Activated naive CD4-positive, alpha-beta T cell treated with anti-CD3 and anti-CD28 coated beads, Interleukin-2, amount 50 U/mL, for 16 hours (primary cell): ENCODE data around the gene OGFOD1.

ENCODE experiments used
- DNase-seq: peaks from one replicate; pipeline ENCODE4 v3.0.0-alpha.2; 2020

OGFOD1 gene

DNA sequence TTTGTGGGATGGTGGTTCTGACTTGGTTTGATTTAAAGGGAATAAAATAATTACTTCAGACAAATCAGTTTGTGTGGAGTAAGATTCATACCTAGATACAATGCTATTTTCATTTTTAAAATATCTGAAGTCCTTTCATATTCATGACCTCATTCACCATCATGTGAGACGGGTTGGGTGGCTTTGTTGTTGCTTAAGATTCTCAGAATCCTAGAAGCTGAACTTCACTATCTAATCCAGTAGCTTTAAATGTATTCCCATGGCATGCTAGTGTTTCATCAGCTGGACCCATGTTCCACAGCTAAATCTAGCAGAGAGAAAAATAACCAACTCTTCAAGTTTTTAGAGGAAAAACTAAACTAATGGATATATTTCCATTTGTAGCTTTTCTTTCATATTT is 23.3 kb upstream of the OGFOD1 start:
- no peak for DNase-seq

DNA sequence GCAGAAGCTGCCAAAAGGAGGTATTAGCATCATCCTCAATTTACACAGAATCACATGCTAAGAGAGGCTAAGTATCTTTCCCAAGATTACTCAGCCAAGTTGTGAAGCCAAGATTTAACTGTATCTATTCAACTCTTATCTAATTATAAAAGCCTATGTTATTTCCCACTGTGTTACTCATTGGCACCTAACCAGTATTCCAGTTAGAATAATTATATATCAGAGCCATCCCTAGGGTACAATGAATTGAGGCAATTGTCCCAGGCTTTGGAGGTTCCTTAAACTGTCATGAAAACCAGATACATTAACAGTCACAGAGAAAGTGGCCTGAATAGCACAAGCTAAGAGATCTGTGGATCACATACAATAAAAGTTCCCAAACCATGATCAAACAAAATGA is 15.1 kb upstream of the OGFOD1 start:
- DNase-seq: no peak

DNA sequence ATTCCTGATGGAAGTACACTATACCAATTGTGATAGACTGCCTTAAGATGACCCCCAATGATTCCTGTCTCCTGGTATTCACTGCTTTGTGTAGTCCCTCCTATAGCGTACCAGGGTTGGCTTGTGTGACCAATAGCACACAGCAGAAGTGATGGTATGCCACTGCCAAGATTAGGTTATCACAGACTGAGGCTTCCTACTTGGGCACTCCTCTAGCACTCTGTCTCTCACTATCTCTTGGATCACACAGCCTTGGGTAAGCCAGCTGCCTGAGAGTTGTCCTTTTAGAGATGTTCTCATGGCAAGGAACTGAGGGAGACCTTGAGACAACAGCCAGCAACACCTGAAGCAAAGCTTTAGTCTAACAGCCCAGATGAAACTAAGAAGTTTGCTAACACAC is 13.3 kb upstream of the OGFOD1 start:
- DNase-seq: no peak

DNA sequence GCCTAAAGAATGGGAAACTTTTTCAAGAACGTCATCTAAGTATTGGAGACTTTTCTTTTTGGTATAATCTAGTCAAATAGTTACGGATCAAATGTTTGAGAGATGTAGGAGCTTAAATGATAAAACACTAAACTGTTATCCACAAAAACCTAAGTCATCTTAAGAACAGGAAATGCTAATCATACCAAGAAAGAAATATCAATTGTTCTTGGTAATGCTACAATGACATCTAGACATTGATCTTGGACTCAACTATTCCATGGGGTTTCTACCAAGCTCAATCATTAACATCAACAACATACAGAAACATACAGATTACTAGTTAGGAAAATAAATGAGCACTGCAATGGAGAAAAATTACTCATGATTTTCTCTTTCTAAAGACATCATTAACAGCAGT is 4.1 kb upstream of the OGFOD1 start:
- DNase-seq: no peak

DNA sequence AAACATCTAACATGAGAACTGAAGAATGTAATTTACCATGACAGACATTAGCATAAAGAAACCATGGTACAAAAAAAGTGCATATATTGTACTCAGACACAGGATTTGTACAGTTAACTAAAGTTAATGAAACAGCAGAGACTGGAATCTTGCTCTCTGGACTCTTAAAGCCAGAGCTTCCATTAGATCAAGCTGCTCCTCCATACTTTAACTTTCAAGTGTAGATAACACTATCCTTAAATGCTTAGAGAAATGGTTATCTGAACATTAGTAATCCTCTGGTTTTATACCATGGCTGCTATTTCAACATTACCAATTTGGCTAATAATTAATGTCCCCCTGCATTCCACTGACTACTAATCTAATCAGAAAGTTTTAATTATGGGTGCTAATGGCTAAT is 3.3 kb upstream of the OGFOD1 start:
- DNase-seq: no peak

DNA sequence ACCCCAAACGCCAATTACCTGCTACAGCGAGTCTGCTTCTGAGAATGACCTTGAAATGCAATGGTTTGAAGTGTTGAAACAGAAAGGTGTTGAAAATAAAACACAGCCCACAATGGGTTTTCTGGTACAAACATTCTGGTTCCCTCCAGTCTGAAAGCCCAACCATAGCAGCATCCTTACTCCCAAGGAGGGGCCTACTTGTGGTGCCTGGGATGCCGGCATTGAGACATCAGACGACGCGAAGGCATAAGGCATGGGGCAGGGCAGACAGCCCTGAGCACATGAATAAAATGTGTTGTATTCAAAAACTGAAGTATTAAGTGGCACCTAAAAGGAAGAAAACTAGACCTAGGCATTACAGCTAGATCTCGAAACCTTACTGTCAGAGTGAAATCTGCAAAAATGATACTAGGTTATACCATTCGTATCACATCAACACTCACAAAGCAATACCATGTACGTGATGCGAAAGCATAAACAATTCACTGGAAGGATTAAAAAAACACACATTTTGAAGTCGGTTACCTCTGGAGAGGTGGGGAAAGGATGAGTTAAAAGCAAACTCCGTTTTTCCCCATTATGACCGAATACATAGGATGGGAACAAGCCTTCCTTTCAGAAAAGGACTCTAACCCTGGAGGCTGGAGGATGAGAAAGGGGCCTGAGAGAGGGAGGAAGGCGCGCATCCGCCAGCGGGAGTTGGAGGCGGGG is 924 bp upstream of the OGFOD1 start:
- DNase-seq: no peak

DNA sequence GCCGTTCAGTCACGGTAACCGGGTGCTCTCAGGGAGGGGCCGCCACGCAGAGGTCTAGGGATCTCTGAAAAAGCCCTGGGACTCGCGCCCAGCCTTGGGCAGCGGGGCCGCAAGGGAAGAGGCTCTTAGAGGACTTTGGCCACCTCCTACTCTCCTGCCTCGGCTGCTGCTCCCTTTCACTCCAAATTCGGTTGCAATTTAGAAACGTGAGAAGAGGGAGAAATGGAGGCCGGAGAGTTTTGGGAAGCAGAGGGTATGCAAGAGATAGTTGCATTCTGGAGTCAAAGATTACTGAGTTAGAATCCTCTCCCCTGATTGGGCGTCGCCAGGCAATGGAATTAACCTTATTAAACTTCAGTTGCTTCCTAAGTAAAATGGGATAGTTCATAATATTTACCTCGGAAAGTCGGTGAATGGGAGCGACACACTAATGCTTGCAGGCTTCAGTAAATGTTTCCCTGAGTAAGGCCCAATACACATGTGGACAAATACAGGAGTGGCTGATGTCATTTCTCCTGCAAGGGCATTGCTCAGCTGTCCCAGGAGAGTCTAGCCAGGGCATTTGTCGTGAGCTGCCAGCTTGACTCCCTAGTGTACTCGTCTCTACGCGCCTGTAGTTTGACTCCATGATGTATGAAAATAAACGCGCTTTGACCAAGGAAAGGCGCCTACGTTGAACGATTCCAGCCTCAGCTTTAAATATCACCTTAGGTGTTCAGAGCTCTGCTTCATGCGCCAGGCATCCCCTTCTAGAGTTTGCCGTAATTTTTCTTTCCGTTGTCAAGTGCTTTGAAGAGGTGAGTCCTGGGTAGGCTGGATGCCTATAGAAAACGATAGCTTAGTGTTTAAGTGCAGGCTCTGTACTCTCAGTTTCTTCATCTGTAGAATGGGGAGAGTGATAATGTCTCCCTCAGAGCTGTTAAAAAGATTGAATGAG is 667 bp downstream of the OGFOD1 start:
- no peak for DNase-seq

DNA sequence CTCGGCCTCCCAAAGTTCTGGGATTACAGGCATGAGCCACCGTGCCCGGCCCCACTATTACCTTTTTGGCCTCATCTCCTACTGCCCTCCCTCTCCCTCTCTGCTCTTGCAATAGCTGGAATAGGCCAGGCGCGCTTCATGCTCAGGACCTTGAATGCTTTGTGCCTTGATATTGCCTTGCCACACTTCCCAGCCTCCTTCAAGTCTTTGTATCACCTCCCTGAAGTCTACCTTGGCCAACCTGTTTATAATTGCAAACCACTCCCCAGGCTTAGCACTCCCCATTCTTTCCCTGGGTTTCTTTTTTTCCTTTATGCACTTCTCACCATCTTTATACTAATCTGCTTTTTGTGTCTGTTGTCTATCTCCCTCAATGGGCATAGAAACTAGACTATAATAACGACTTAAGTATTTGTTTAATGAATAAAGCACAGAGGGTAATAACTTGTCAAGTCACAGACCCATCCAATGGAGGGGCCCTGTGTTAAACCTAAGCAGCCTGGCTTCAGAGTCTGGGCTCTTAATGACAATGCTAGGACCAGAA is 6.6 kb downstream of the OGFOD1 start:
- DNase-seq: no peak

DNA sequence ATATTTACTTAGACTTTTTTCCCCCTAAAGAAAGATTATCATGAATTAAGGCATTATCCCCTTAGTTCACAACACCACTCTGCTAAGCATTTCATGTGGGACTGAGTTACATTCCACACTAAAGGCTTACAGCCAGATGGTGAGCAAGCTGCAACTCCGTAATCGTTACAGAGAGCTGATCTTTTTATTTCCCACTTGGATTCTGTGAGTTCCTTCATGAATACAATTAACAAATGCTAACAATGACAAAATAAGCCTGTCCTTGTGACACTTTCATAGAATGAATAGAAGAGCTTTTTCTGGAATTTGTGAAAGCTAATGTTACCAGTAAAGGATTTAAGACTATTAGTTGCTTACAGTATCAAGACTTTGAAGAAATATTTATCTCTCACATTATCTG is 8.7 kb downstream of the OGFOD1 start:
- DNase-seq: no peak

DNA sequence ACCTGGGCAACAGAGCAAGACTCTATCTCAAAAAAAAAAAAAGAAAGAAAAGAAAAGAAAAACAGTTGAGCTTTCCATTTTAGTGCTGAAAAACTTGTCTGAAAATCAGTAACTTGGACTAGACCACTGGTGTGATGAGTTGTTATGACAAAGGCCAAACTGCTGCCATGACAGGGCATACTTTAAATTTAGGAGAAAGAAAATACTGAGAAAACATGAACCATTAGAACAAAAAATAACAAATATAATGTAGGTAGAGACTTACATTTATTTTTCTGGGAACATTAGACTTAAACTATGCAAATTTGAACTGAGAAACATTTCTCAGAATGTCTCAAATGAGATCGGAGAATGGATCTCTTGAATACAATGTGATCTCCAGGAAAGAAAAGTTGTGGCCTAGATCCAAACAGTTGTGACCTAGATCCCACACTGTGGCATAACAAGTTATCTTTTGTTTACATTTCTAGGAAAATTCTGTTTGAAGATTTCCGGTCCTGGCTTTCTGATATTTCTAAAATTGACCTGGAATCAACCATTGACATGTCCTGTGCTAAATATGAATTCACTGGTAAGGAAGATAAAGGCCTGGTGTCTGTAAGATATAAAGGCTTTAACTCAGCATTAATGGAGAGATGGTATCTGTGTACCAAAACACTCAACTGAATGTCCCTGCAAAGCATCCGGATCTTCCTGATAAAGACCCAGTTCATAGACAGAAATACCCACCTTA is 10.9 kb downstream of the OGFOD1 start:
- DNase-seq: no peak

DNA sequence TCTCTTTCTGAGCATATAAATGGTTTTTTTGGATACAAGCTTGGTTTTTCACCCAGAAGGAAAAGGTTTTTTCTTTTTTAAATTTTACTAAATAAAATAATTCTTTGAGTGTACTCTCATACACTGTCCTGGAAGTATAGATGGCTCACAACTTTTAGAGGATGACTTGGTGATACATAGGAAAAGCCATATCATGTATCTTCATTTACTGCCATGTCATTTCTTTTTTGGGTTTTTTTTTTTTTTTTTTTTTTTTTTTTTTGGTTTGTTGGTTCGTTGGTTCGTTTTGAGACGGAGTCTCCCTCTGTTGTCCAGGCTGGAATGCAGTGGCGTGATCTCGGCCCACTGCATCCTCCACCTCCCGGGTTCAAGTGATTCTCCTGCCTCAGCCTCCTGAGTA is 11.8 kb downstream of the OGFOD1 start:
- DNase-seq: no peak

DNA sequence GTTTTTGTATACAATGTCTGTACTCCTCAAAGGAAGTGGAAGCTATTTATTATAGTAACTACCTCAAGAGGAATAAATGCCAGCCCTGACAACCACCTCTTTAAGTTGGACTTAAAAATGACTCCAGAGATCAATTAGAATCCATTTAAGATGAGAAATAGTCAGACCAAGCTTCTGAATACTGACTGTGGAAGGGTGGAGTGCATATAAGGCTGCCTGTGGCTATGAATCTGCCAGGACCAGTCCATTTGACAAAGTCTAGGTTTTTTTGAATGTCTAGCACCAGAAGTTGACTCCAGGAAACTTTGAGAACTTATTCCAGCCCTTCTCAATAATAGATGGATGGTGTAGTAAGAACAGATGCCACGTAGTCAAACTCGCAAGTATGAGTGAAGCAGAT is 15.0 kb downstream of the OGFOD1 start:
- no peak for DNase-seq

DNA sequence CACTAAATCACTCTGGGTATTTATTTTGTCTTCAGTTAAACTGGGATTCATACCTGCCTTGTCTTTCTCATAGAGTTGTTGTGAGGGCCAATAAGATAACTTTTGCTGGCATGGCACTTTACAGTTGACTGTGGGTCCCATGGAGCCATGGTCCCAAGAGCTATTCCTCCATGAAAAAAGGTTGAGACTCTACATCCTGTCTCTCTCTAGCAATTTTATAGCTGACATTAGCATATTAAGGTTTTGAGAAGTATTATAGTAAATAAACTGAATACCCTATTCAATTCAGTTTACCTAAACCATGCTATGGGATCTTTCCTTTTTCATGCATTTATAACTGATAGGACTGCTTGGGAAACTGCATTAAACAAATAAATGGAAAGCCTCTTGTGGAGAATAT is 17.4 kb downstream of the OGFOD1 start:
- DNase-seq: no peak

DNA sequence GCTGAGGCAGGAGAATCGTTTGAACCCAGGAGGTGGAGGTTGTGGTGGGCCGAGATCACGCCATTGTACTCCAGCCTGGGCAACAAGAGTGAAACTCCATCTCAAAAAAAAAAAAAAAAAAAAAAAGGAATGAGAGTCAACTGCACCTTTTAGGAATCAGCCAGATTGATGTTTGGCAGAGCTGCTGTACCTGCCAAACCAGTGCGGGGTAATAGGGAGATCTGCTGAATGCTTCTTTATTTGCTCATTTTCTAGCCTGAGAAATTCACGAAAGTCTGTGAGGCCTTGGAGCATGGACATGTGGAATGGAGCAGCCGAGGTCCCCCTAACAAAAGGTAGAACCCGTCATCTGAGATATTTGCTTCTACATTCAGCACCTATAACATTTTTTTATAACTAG is 18.4 kb downstream of the OGFOD1 start:
- DNase-seq: no peak

DNA sequence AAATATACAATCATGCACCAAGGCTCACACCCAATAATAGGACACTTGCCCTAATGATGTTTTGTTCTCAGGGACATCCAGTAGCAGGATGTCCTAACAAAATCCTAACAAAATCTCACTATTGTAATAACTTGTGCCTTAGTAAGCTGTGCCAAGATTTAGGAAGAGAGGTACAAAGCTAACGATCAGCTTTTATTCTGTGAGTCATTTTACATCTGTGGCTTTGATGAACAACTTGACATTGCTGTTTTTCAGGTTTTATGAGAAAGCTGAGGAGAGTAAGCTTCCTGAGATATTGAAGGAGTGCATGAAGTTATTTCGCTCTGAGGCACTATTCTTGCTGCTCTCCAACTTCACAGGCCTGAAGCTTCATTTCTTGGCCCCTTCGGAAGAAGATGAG is 18.9 kb downstream of the OGFOD1 start:
- no peak for DNase-seq

DNA sequence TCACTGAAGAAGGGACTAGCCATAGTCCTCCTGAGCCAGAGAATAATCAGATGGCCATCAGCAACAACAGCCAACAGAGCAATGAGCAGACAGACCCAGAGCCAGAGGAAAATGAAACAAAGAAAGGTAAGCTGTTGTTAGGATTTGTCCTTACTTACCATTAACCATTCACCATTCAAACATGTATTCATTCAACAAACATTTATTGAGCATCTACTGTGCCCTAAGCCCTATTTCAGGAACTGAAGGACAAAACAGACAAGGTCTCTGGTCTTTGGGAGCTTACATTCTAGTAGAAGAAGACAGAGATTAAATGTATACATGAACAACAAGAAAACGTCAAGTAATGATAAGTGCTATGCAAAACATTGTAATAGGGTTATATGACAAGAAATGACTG is 19.3 kb downstream of the OGFOD1 start:
- DNase-seq: no peak

DNA sequence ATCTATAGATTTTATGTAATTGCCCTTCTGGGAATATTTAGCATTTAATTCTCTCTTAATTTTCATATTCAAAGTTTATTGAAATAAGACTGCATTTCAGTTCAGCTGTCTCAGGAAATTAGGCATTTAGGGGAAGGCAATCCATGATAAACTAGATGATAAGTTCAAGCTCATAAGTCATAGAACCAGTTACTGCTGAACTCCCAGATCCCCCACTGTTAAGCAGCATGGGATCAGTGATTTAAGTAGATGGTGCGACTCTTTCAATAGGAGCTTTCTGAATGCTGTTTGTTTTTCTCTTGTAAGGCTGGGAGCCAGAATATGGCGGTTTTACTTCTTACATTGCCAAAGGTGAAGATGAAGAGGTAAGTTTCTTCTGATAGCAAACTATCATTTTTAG is 23.8 kb downstream of the OGFOD1 start:
- no peak for DNase-seq

DNA sequence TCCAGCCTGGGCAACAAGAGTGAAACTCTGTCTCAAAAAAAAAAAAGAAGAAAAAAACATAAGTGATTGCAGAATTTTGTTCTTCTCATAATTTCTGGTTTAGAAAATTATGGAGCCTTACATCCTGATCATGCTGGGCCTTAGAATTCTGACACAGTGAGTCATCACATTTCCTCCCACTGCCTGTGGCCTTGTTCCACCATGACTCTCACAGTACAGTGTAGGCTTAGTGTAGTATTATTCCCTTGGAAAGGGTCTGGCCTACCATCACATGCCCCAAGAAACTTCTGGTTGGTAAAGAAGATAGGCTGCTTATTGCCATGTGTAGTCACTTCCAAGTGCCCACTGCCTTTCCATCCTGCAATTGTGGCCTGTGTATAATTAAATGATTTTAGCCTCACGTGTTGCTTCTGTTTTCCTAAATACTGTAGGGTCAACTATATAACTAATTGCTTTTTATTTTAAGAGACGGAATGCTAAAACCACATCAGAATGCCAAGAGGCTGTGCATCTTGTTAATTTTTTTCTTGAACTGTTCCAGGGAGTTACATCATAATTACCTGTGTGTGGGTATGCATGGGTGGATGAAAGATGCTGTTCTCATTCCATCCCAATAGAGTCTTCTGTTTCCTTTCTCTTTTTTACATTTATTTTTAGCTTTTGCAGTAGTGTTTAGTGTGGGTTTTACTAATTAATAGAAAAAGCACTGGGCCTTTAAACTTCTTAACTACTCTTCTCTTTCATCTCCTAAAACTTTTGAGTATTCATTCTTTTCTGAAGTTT is 25.9 kb downstream of the OGFOD1 start:
- DNase-seq: no peak

DNA sequence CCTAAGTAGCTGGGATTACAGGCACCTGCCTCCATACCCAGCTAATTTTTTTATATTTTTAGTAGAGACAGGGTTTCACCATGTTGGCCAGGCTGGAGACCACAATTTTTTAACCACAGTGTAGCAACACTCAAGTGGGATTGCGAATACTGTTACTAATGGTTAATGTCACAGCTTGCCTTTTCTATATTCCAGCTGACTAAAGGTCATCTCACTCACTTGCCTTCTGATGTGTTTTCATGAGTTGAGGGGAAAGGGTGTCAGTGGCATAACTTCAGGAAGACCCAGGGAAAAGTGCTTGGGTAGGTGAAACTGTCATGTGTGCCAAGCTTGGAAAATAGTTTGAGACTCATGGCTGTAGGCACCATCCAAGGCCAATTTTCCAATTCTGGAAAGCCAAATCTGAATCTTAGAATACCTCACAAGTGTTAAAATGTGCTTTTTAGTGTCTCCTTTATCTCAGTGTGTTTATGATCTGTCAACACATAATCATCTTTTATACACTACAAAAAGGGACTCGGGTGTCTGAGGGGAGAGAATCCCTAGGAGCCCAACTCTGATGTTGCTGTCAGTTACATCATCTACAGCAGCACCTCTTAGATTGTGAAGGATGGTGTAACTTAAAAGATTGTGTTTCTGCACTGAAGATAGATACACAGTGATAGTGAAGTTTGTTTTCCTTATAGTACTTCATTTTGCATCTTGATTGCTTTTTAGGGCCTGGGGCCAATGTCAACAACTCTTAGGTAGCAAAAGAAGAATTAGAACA is 27.1 kb downstream of the OGFOD1 start:
- DNase-seq: no peak

DNA sequence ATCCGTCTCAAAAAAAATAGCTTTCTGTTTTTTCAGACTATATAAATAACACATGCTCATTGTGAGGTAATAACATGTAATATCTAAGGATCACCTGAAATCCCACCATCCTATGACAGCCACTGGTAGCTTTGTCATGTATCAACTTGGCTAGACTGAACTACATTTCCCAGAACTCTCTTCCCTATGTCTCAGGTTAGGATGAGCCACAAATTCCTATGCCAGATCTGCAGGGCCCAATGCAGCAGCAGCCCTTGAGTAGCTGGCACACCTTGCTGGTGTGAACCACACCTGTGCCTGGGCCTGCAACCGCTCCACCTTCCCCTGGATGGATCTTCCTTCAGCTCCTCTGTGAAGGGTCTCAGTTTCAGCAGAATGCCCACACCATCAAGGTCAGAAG is 28.1 kb downstream of the OGFOD1 start:
- no peak for DNase-seq

DNA sequence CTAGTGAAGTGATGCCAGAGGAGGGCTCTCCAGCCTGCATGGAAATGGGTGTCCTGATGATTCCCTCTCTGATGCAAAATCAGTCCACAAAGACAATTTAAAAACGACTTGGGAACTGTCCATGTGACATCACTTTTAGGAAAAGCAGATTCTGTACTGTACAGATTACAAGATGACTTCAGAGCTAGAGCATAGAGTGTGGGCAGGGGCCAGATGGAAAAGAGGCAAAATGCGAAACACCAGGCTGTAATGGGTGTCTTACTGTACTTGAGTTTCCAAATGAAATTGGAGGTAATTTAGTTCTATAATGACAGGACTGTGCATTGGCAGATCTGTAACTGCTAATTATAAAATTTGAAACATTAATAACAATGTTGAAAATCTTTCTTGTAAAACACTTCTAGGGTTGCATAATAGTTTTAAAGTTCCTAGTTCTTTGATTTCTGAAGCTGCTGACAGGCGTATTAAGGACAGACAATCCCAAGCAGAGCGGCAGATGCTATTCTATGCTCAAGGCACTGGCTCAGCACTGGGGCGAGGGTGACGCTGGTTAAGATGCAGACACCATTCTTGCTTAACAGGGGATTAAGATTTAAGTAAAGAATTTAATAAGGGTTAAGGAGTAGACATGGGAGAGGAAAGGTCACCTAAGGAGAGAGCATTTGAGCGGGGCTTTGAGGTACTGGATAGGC is 29.6 kb downstream of the OGFOD1 start:
- DNase-seq: no peak
